Prostate gland (tissue), 2 donors: ENCODE results near the gene EGLN1. TPM values are rescaled to one million over a fixed set of nuclear protein-coding genes. Genes with fewer than 3 reads are reported as not detected.

ENCODE experiments used
- DNase-seq: peaks from one replicate; pipeline ENCODE4 v3.0.0-alpha.2; 2019; ENCODE audit warnings: low spot score
- H3K27ac ChIP-seq, 2 donors: fragments of 200-600 bp; sonication (generic); 2 replicates each; pipeline ENCODE4 v1.5.1; 2017 to 2019
- H3K27me3 ChIP-seq: fragments of 200-600 bp; sonication (generic); replicated peaks from 2 replicates; pipeline ENCODE4 v1.5.1; 2019; ENCODE audit not compliant: insufficient read depth
- H3K36me3 ChIP-seq, 2 donors: fragments of 200-600 bp; sonication (generic); 1 replicate in 1 of 2; 2 replicates in 1 of 2; pipeline versions ENCODE4 v1.5.1 to v1.8.1; 2017 to 2019
- H3K4me1 ChIP-seq: fragments of 200-600 bp; sonication (generic); replicated peaks from 2 replicates; pipeline ENCODE4 v1.5.1; 2019
- H3K4me3 ChIP-seq, 2 donors: fragments of 200-600 bp; sonication (generic); 2 replicates each; pipeline ENCODE4 v1.5.1; 2017 to 2019
- H3K9me3 ChIP-seq: fragments of 200-600 bp; sonication (generic); 2 replicates; pipeline ENCODE4 v1.5.1; 2017
- POLR2A ChIP-seq: fragments of 450-650 bp; IDR thresholded peaks from one replicate; pipeline ENCODE4 v1.6.1; 2016; ENCODE audit warnings: antibody characterized with exemption, mild to moderate bottlenecking
- POLR2AphosphoS5 ChIP-seq: sonication (generic); formaldehyde crosslinking; IDR thresholded peaks from one replicate; pipeline ENCODE4 v1.6.1; 2017; ENCODE audit warnings: antibody characterized with exemption
- WGBS: methylation state at CpG from one replicate; pipeline ENCODE4 v1.1.5; 2018; 5-methylcytosine and 5-hydroxymethylcytosine counted together
- intact Hi-C: fragments of 100-400 bp; cut with DNase I; formaldehyde crosslinking; loops from one replicate; pipeline ENCODE4 v1.14.2; 2022
- total RNA-seq, 2 donors: library from RNA; depleted of rRNA; stranded (reverse); fragments of >200 nt; gene quantifications; one replicate each; pipeline ENCODE4 v1.1.0, GENCODE V29; 2016
- TF ChIP-seq, protein P1 (sequence below), 4 experiments: fragments of 200-600 bp in 2 of 4; fragments of 450-650 bp in 2 of 4; sonication (generic) in 2 of 4; IDR thresholded peaks; 1 replicate in 3 of 4; 2 replicates in 1 of 4; pipeline ENCODE4 v1.5.1; 2016 to 2019; ENCODE audit warnings: antibody characterized with exemption in 4 of 4, mild to moderate bottlenecking in 2 of 4, moderate library complexity in 2 of 4

Gene EGLN1
- total RNA-seq, 2 donors from 2014 or later, result 32.2 to 61.5 TPM

DNA sequence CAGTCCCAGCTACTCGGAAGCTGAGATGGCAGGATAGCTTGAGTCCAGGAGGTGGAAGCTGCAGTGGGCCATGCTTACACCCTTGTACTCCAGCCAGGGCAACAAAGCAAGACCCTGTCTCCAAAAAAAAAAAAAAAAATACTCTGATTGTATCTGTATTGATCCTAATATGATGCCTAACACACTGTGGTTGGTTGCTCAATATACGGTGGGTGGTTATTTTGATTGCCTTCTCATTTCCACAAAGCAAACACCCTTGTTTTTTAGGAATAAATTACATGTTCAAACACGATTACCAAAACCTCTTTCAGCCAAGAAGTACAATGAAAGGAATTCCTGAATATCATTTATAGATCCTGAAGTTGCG is 3.4 kb downstream of the EGLN1 start:
- peaks cover 5% of the 10 kb centered on the region for H3K4me1 ChIP-seq
- H3K36me3 ChIP-seq, result no peaks in the 10 kb centered on the region
- peak overlapping the region in 1 of 2 donors; percentile 66 for H3K4me3 ChIP-seq
- 48% methylated on average over 4 of the region's 4 CpGs for WGBS
- no peaks in the 10 kb centered on the region for H3K9me3 ChIP-seq
- no peak for TF ChIP-seq POLR2A
- TF ChIP-seq, protein P1, sequence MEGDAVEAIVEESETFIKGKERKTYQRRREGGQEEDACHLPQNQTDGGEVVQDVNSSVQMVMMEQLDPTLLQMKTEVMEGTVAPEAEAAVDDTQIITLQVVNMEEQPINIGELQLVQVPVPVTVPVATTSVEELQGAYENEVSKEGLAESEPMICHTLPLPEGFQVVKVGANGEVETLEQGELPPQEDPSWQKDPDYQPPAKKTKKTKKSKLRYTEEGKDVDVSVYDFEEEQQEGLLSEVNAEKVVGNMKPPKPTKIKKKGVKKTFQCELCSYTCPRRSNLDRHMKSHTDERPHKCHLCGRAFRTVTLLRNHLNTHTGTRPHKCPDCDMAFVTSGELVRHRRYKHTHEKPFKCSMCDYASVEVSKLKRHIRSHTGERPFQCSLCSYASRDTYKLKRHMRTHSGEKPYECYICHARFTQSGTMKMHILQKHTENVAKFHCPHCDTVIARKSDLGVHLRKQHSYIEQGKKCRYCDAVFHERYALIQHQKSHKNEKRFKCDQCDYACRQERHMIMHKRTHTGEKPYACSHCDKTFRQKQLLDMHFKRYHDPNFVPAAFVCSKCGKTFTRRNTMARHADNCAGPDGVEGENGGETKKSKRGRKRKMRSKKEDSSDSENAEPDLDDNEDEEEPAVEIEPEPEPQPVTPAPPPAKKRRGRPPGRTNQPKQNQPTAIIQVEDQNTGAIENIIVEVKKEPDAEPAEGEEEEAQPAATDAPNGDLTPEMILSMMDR (IDR thresholded peaks at IDR 0.05), result no peak
- no peak for TF ChIP-seq POLR2AphosphoS5
- no peak for DNase-seq
- no peaks in the 10 kb centered on the region for H3K27me3 ChIP-seq
- intact Hi-C loops, result no loop called here
- H3K27ac ChIP-seq, result no peak overlapping the region

DNA sequence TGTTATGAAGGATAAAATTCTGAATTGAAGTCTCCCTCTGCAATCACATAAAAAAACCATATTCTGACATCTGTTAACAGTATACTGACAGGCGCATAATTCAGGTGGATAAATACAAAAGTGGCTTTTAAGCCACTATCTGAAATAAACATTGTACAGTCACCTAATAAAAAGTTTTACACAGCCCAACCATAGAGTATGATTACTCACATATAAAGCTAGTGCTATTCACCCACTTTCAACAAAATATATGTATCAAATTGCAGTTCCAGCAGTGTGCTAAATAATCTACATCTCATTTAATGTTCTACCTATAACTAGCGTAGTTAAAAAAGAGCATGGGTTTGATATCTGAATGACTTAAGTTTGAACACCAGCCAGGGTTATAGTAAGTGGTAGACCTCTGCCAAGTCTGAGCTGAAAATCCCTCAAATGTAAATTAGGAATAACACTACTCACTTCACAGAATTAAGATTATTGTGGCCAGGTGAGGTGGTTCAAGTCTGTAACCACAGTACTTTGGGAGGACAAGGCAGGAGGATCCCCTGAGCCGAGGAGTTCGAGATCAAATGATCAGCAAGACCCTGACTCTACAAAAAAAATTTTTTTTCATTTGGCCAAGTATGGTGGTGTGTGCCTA is 3.9 kb downstream of the EGLN1 start:
- no peak for DNase-seq
- Histone ChIP-seq H3K27me3 (no peaks in the 10 kb centered on the region), H3K36me3 (no peaks in the 10 kb centered on the region), H3K4me1 (peaks cover 5% of the 10 kb centered on the region), H3K4me3 (no peak overlapping the region), H3K27ac (no peak overlapping the region), H3K9me3 (no peaks in the 10 kb centered on the region)
- TF ChIP-seq, protein P1 (IDR thresholded peaks at IDR 0.05), result no peak
- TF ChIP-seq POLR2A, result no peak
- TF ChIP-seq POLR2AphosphoS5, result no peak
- intact Hi-C loops, result no loop called here
- WGBS, result 67% methylated on average over 4 of the region's 4 CpGs

DNA sequence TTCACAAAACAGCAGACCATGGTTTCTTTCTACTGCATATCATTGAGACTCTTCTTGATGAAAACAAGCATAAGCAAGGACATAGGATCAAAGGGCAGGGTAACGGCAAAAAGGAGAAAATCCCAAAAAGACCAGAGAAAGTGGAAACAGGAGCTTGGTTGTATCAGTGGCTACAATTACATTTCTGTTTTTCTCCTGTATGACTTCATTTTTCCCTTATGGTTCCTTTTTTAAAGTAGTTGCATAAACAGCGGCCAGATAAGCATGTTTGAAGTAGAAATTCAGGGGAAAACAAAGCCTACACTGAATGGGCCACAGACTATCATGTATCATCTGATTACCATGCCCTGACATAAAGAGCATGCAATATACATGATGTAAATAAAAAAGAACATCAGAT is 4.6 kb downstream of the EGLN1 start:
- Histone ChIP-seq H3K4me3 (no peak overlapping the region), H3K27me3 (no peaks in the 10 kb centered on the region), H3K4me1 (peaks cover 5% of the 10 kb centered on the region), H3K27ac (no peak overlapping the region), H3K36me3 (no peaks in the 10 kb centered on the region), H3K9me3 (no peaks in the 10 kb centered on the region)
- TF ChIP-seq POLR2A (no peak), POLR2AphosphoS5 (no peak)
- TF ChIP-seq, protein P1 (IDR thresholded peaks at IDR 0.05), result no peak
- no peak for DNase-seq
- intact Hi-C loops, result no loop called here
- 70% methylated on average over 2 of the region's 2 CpGs for WGBS

DNA sequence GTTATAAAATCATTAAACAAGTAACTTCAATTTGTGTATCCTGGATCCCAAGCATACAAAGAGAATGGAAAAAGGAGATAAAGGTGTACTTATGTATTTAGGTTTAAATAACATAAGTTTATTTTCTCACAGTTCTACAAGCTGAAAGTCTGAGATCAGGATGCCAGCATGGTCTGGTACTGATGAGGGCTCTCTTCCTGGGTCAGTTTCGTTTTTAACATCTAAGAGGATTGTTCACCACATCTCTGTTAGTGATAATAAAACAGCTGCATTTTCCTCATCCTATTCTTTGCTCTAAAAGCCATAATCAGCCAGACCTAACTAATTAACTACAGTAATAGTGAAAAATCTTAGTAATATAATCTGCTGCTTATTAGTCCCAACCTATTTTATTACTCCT is 5.2 kb downstream of the EGLN1 start:
- Histone ChIP-seq H3K27me3 (no peaks in the 10 kb centered on the region), H3K4me3 (no peak overlapping the region), H3K36me3 (no peaks in the 10 kb centered on the region), H3K27ac (no peak overlapping the region), H3K4me1 (peaks cover 5% of the 10 kb centered on the region), H3K9me3 (no peaks in the 10 kb centered on the region)
- intact Hi-C loops, result no loop called here
- TF ChIP-seq POLR2A (no peak), POLR2AphosphoS5 (no peak)
- TF ChIP-seq, protein P1 (IDR thresholded peaks at IDR 0.05), result no peak
- 63% methylated on average over 1 of the region's 1 CpG for WGBS
- no peak for DNase-seq

DNA sequence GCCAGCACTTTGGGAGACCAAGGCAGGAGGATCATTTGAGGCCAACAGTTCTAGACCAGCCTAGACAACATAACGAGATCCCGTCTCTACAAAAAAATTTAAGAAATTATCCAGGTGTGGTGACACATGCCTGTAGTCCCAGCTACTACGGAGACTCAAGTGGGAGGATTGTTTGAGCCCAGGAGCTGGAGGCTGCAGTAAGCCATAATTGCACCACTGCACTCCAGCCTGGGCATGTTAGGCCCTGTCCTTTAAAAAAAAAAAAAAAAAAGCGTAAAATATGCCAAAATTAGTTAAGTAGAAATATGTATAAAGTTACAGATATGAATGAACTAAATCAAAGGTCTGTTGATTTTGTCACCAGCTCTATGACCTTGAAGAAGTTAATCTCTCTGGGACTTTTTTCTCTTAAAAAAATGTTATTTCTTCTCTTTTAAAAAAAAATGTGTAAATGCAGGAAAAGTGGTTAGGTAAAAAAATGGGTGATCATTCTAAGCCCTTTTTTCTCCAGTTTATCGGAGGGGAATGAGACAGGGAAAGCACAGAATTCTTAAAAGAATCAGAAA is 7.0 kb downstream of the EGLN1 start:
- intact Hi-C loops, result no loop called here
- H3K4me1 ChIP-seq, result peaks cover 5% of the 10 kb centered on the region
- no peaks in the 10 kb centered on the region for H3K9me3 ChIP-seq
- TF ChIP-seq, protein P1 (IDR thresholded peaks at IDR 0.05), result no peak
- no peak for DNase-seq
- H3K36me3 ChIP-seq, result no peaks in the 10 kb centered on the region
- WGBS, result 89% methylated on average over 5 of the region's 5 CpGs
- no peaks in the 10 kb centered on the region for H3K27me3 ChIP-seq
- no peak overlapping the region for H3K4me3 ChIP-seq
- no peak overlapping the region for H3K27ac ChIP-seq
